Neutrophil (primary cell): ENCODE results near the gene ALKAL2.

Experiments
- H3K27ac ChIP-seq: fragments of 200-600 bp; sonication (generic); 2 replicates; pipeline ENCODE4 v1.5.1; 2016; ENCODE audit warnings: mild to moderate bottlenecking, moderate library complexity
- H3K27me3 ChIP-seq: fragments of 200-600 bp; sonication (generic); 2 replicates; pipeline ENCODE4 v1.6.0; 2016; ENCODE audit warnings: mild to moderate bottlenecking
- H3K36me3 ChIP-seq: fragments of 200-600 bp; sonication (generic); 2 replicates; pipeline ENCODE4 v1.5.1; 2017
- H3K4me1 ChIP-seq, 2 experiments: fragments of 200-600 bp in 1 of 2; sonication (generic) in 1 of 2; 1 replicate in 1 of 2; 2 replicates in 1 of 2; pipeline versions ENCODE4 v1.5.1 to v1.6.1; 2013 to 2016; ENCODE audit warnings: low read depth in 1 of 2, low read length in 1 of 2, mild to moderate bottlenecking in 1 of 2, moderate library complexity in 1 of 2; ENCODE audit not compliant: control insufficient read depth in 1 of 2, insufficient read depth in 1 of 2
- H3K4me3 ChIP-seq, 2 experiments: fragments of 200-600 bp in 1 of 2; sonication (generic) in 1 of 2; 1 replicate in 1 of 2; 2 replicates in 1 of 2; pipeline ENCODE4 v1.5.1; 2013 to 2016; ENCODE audit warnings: low read depth in 1 of 2, low read length in 1 of 2, mild to moderate bottlenecking in 1 of 2, moderate library complexity in 1 of 2
- H3K9me3 ChIP-seq: fragments of 200-600 bp; sonication (generic); 2 replicates; pipeline ENCODE4 v1.5.1; 2016
- TF ChIP-seq, protein P1 (sequence below): fragments of 200-600 bp; sonication (generic); IDR thresholded peaks from 2 replicates; pipeline ENCODE4 v1.5.1; 2016; ENCODE audit warnings: antibody characterized with exemption

ALKAL2 gene

DNA sequence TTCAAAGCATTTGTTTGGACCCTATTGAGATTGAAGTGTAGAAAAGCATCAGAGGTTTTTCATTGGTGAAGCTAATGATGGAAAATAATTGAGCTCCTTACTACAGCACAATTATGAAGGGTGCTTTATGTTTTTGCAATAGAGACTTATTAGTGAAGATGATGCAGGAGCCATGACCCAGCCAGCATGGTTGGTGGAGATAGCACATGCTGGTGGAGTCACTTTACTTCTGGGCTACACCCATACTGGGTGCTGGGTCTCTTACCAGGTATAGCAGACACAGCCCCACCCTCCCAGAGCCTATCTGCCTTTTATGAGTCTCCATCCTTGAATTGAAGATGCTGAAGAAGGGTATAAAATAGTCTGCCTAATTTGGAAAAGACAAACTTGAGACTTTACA, 19.6 kb downstream of the ALKAL2 start:
- Histone ChIP-seq H3K27ac (no peak overlapping the region), H3K27me3 (peaks cover 8% of the 10 kb centered on the region), H3K4me3 (no peak overlapping the region), H3K36me3 (no peaks in the 10 kb centered on the region), H3K4me1 (peaks cover 14 to 19% of the 10 kb centered on the region in 2 experiments), H3K9me3 (no peaks in the 10 kb centered on the region)
- TF ChIP-seq, protein P1, sequence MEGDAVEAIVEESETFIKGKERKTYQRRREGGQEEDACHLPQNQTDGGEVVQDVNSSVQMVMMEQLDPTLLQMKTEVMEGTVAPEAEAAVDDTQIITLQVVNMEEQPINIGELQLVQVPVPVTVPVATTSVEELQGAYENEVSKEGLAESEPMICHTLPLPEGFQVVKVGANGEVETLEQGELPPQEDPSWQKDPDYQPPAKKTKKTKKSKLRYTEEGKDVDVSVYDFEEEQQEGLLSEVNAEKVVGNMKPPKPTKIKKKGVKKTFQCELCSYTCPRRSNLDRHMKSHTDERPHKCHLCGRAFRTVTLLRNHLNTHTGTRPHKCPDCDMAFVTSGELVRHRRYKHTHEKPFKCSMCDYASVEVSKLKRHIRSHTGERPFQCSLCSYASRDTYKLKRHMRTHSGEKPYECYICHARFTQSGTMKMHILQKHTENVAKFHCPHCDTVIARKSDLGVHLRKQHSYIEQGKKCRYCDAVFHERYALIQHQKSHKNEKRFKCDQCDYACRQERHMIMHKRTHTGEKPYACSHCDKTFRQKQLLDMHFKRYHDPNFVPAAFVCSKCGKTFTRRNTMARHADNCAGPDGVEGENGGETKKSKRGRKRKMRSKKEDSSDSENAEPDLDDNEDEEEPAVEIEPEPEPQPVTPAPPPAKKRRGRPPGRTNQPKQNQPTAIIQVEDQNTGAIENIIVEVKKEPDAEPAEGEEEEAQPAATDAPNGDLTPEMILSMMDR, result no peak

- Histone ChIP-seq H3K36me3 (no peaks in the 10 kb centered on the region), H3K27ac (peak within 1 kb of the TSS; percentile 68), H3K4me3 (peak within 1 kb of the TSS; percentile 74 to 91), H3K27me3 (peaks cover 14% of the 10 kb centered on the region), H3K9me3 (no peaks in the 10 kb centered on the region), H3K4me1 (peaks cover 18 to 19% of the 10 kb centered on the region in 2 experiments)
- TF ChIP-seq, protein P1, result peak; percentile 26
These were observed 23.1 kb downstream of the ALKAL2 start, which contains the start of gene ACP1 for GRCh38 chr2:264493-265468. TSS of gene ACP1 (plus strand) at chr2:264947. CDS start at chr2:264965, 18 bp downstream.

- H3K4me3 ChIP-seq, result peak within 1 kb of the TSS; percentile 74 to 91
- H3K27ac ChIP-seq, result peak within 1 kb of the TSS; percentile 68
- H3K36me3 ChIP-seq, result no peaks in the 10 kb centered on the region
- TF ChIP-seq, protein P1, result no peak
- H3K27me3 ChIP-seq, result peaks cover 14% of the 10 kb centered on the region
- peaks cover 18 to 19% of the 10 kb centered on the region in 2 experiments for H3K4me1 ChIP-seq
- no peaks in the 10 kb centered on the region for H3K9me3 ChIP-seq
These were observed 24.0 kb downstream of the ALKAL2 start, which contains the start of gene SH3YL1 for GRCh38 chr2:263774-264492. TSS of gene SH3YL1 (minus strand) at chr2:264032. CDS start at chr2:263984, 48 bp downstream.

- Histone ChIP-seq H3K4me1 (peaks cover 18 to 19% of the 10 kb centered on the region in 2 experiments), H3K4me3 (peak overlapping the region; percentile 74 to 91), H3K36me3 (no peaks in the 10 kb centered on the region), H3K27ac (no peak overlapping the region), H3K27me3 (peaks cover 14% of the 10 kb centered on the region), H3K9me3 (no peaks in the 10 kb centered on the region)
- TF ChIP-seq, protein P1, result no peak
These were observed 24.7 kb downstream of the ALKAL2 start for GRCh38 chr2:263022-263738.

- H3K36me3 ChIP-seq, result no peaks in the 10 kb centered on the region
- no peak overlapping the region for H3K27ac ChIP-seq
- no peaks in the 10 kb centered on the region for H3K9me3 ChIP-seq
- TF ChIP-seq, protein P1, result no peak
- no peak overlapping the region for H3K4me3 ChIP-seq
- peaks cover 14% of the 10 kb centered on the region for H3K27me3 ChIP-seq
- H3K4me1 ChIP-seq, result peaks cover 18 to 19% of the 10 kb centered on the region in 2 experiments
These were observed 25.8 kb downstream of the ALKAL2 start for GRCh38 chr2:262117-262516.
